MM.1S (cell line): ENCODE measurements around the gene COL11A1.

ENCODE experiments used
- DNase-seq: peaks from one replicate; pipeline ENCODE4 v3.0.0-alpha.2; 2015
- H2AFZ ChIP-seq: fragments of 300-600 bp; sonication (generic); 2 replicates; pipeline ENCODE4 v1.6.0; 2016; ENCODE audit warnings: antibody characterized with exemption, low read length
- H3F3A ChIP-seq: fragments of 300-600 bp; sonication (generic); 2 replicates; pipeline ENCODE4 v1.6.1; 2016; ENCODE audit warnings: mild to moderate bottlenecking, antibody characterized with exemption, low read length, moderate library complexity, mixed read lengths; ENCODE audit not compliant: insufficient read depth
- H3K27ac ChIP-seq: fragments of 300-600 bp; sonication (generic); 2 replicates; pipeline ENCODE4 v1.5.1; 2016; ENCODE audit warnings: mild to moderate bottlenecking, low read length
- H3K27me3 ChIP-seq: fragments of 300-600 bp; sonication (generic); replicated peaks from 2 replicates; pipeline ENCODE4 v1.6.0; 2016; ENCODE audit warnings: low read length; ENCODE audit not compliant: insufficient read depth
- H3K36me3 ChIP-seq: fragments of 300-600 bp; sonication (generic); replicated peaks from 2 replicates; pipeline ENCODE4 v1.6.1; 2016; ENCODE audit warnings: mild to moderate bottlenecking, low read length, mixed read lengths; ENCODE audit not compliant: insufficient read depth
- H3K4me1 ChIP-seq: fragments of 300-600 bp; sonication (generic); 2 replicates; pipeline ENCODE4 v1.6.1; 2016; ENCODE audit warnings: low read length, mixed read lengths
- H3K4me2 ChIP-seq: fragments of 300-600 bp; sonication (generic); 2 replicates; pipeline ENCODE4 v1.6.0; 2016; ENCODE audit warnings: low read depth, low read length
- H3K4me3 ChIP-seq: fragments of 300-600 bp; sonication (generic); 2 replicates; pipeline ENCODE4 v1.5.1; 2016; ENCODE audit warnings: low read length, mixed read lengths
- H3K79me2 ChIP-seq: fragments of 300-600 bp; sonication (generic); 2 replicates; pipeline ENCODE4 v1.6.1; 2016; ENCODE audit warnings: mixed run types, low read length, mixed read lengths
- H3K9ac ChIP-seq: fragments of 300-600 bp; sonication (generic); 2 replicates; pipeline ENCODE4 v1.6.1; 2016; ENCODE audit warnings: low read length, mixed read lengths
- H3K9me2 ChIP-seq: fragments of 300-600 bp; sonication (generic); replicated peaks from 2 replicates; pipeline ENCODE4 v1.6.1; 2016; ENCODE audit warnings: mild to moderate bottlenecking, low read length, mixed read lengths; ENCODE audit not compliant: insufficient read depth
- H3K9me3 ChIP-seq: fragments of 300-600 bp; sonication (generic); replicated peaks from 2 replicates; pipeline ENCODE4 v1.6.1; 2016; ENCODE audit warnings: mild to moderate bottlenecking, low read length, mixed read lengths; ENCODE audit not compliant: insufficient read depth
- H4K20me1 ChIP-seq: fragments of 300-600 bp; sonication (generic); 2 replicates; pipeline ENCODE4 v1.6.1; 2016; ENCODE audit warnings: mild to moderate bottlenecking, low read length, moderate library complexity, mixed read lengths; ENCODE audit not compliant: insufficient read depth
- EZH2 ChIP-seq: fragments of 300-600 bp; sonication (generic); optimal IDR thresholded peaks from 2 replicates; pipeline ENCODE3; 2017; ENCODE audit warnings: low read depth, mild to moderate bottlenecking, antibody characterized with exemption, low read length, mixed read lengths
- EZH2phosphoT487 ChIP-seq: fragments of 300-600 bp; sonication (generic); IDR thresholded peaks from 2 replicates; pipeline ENCODE4 v1.6.1; 2018; ENCODE audit warnings: antibody characterized with exemption, low read length
- TF ChIP-seq, protein P1 (sequence below): fragments of 300-600 bp; sonication (generic); IDR thresholded peaks from 2 replicates; pipeline ENCODE4 v1.5.1; 2016; ENCODE audit warnings: antibody characterized with exemption, low read length, mixed read lengths

COL11A1 gene

DNA sequence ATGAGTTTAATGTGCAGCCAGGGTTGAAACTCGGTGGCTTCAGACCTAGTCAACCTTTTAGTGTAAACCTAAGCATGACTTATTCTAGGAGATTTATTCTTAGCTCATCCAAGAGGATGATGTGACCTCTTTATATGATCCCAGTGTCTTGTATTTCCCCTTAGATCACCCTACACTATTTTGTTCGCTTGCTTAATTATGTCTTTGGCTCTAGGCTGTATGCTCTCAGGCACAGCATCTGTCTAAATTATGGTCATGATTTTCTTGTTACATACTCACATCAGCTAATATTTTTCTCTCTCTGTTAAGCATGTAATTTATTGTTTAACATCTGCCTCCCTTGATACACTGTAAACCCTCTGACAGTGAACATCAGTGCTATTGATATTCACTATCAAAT, 19.1 kb downstream of the COL11A1 start:
- Histone ChIP-seq H3K36me3 (no peaks in the 10 kb centered on the region), H3K9ac (no peak overlapping the region), H2AFZ (no peak overlapping the region), H3K27me3 (no peaks in the 10 kb centered on the region), H3K9me3 (no peaks in the 10 kb centered on the region), H3K27ac (no peak overlapping the region), H3K4me2 (no peak overlapping the region), H4K20me1 (no peaks in the 10 kb centered on the region), H3F3A (no peaks in the 10 kb centered on the region), H3K79me2 (no peaks in the 10 kb centered on the region), H3K9me2 (no peaks in the 10 kb centered on the region), H3K4me3 (no peak overlapping the region), H3K4me1 (no peaks in the 10 kb centered on the region)
- DNase-seq: no peak
- TF ChIP-seq, protein P1, sequence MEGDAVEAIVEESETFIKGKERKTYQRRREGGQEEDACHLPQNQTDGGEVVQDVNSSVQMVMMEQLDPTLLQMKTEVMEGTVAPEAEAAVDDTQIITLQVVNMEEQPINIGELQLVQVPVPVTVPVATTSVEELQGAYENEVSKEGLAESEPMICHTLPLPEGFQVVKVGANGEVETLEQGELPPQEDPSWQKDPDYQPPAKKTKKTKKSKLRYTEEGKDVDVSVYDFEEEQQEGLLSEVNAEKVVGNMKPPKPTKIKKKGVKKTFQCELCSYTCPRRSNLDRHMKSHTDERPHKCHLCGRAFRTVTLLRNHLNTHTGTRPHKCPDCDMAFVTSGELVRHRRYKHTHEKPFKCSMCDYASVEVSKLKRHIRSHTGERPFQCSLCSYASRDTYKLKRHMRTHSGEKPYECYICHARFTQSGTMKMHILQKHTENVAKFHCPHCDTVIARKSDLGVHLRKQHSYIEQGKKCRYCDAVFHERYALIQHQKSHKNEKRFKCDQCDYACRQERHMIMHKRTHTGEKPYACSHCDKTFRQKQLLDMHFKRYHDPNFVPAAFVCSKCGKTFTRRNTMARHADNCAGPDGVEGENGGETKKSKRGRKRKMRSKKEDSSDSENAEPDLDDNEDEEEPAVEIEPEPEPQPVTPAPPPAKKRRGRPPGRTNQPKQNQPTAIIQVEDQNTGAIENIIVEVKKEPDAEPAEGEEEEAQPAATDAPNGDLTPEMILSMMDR: no peak
- TF ChIP-seq EZH2: no peak
- TF ChIP-seq EZH2phosphoT487: no peak

DNA sequence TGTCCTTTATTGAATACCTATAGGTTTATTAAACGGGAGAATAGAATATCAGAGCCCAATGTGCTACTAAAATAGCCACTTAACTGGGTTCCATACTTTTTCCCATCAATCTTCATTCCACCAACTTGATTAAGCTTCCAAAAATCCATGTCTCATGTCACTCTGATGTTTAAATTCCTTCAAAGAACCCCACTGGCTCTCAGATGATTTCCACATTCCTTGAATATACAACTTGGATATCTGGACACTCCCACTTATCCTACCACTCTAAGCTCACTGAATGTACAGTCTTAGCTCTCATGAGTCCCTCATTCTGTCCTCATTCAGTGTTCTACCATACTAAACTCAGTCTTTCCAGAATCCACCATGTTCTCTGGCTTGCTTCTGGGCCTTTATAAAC, 21.1 kb downstream of the COL11A1 start:
- Histone ChIP-seq H3K36me3 (no peaks in the 10 kb centered on the region), H3K9ac (no peak overlapping the region), H3K4me2 (no peak overlapping the region), H3F3A (no peaks in the 10 kb centered on the region), H3K4me1 (no peaks in the 10 kb centered on the region), H3K4me3 (no peak overlapping the region), H3K9me2 (no peaks in the 10 kb centered on the region), H3K9me3 (no peaks in the 10 kb centered on the region), H3K27me3 (no peaks in the 10 kb centered on the region), H2AFZ (no peak overlapping the region), H4K20me1 (no peaks in the 10 kb centered on the region), H3K79me2 (no peaks in the 10 kb centered on the region), H3K27ac (no peak overlapping the region)
- no peak for TF ChIP-seq EZH2phosphoT487
- TF ChIP-seq, protein P1: no peak
- no peak for TF ChIP-seq EZH2
- DNase-seq: no peak

DNA sequence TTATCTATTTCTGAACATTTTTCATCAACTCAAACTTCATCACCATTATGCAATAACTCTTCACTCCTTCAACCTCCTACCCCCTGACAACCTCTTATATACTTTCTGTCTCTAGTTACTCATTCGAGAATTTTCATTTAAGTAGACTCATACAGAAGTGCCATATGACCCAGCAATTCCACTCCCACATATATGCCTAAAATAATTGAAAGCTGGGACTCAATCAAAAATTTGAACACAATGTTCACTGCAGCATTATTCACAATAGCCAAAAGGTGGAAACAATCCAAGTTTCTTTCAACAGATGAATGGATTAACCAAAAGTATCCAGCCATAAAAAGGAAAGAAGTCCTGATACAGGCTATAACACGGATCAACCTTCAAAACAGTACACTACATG, 24.1 kb downstream of the COL11A1 start:
- no peaks in the 10 kb centered on the region for H3K79me2 ChIP-seq
- no peak overlapping the region for H3K4me2 ChIP-seq
- no peak overlapping the region for H3K4me3 ChIP-seq
- no peak for DNase-seq
- no peak overlapping the region for H3K9ac ChIP-seq
- TF ChIP-seq EZH2phosphoT487: no peak
- TF ChIP-seq, protein P1: no peak
- no peak for TF ChIP-seq EZH2
- no peaks in the 10 kb centered on the region for H3K9me3 ChIP-seq
- H3K27me3 ChIP-seq: no peaks in the 10 kb centered on the region
- no peaks in the 10 kb centered on the region for H3K4me1 ChIP-seq
- H3K9me2 ChIP-seq: no peaks in the 10 kb centered on the region
- H2AFZ ChIP-seq: no peak overlapping the region
- H3K27ac ChIP-seq: no peak overlapping the region
- H3F3A ChIP-seq: no peaks in the 10 kb centered on the region
- H3K36me3 ChIP-seq: no peaks in the 10 kb centered on the region
- H4K20me1 ChIP-seq: no peaks in the 10 kb centered on the region
